HG03135 (cell line): Measurements from ENCODE around the gene TOX2.

Experiments used
- ATAC-seq: cut with Tn5 transposase; IDR thresholded peaks from one replicate; pipeline ENCODE4 v1.9.1; 2021; ENCODE audit warnings: mild to moderate bottlenecking, moderate library complexity; ENCODE audit not compliant: unreplicated experiment

Gene TOX2

GRCh38 chr20:44073011-44073674 lies 158.5 kb downstream of the TOX2 start:
- no peak for ATAC-seq

- ATAC-seq, result no peak
Observed at GRCh38 chr20:44073675-44074071, 159.0 kb downstream of the TOX2 start.

- ATAC-seq, result no peak
Observed at GRCh38 chr20:44074252-44075151, 159.8 kb downstream of the TOX2 start.

- ATAC-seq, result no peak
Observed at GRCh38 chr20:44075191-44075949, 160.7 kb downstream of the TOX2 start.

- no peak for ATAC-seq
Observed at GRCh38 chr20:44075950-44076232, 161.2 kb downstream of the TOX2 start.

GRCh38 chr20:44079291-44079690 lies 164.6 kb downstream of the TOX2 start:
- no peak for ATAC-seq

- ATAC-seq, result no peak
Observed at GRCh38 chr20:44080064-44080463, 165.4 kb downstream of the TOX2 start.

- ATAC-seq, result peak; percentile 80
Observed at GRCh38 chr20:44080646-44081267, 166.1 kb downstream of the TOX2 start.

GRCh38 chr20:44081476-44081875 lies 166.8 kb downstream of the TOX2 start:
- ATAC-seq, result no peak

GRCh38 chr20:44081888-44082287 lies 167.2 kb downstream of the TOX2 start:
- ATAC-seq, result no peak

GRCh38 chr20:44083220-44083933 lies 168.7 kb downstream of the TOX2 start:
- ATAC-seq, result no peak

- ATAC-seq, result no peak
Observed at GRCh38 chr20:44084439-44084838, 169.8 kb downstream of the TOX2 start.

GRCh38 chr20:44084891-44085290 lies 170.2 kb downstream of the TOX2 start:
- ATAC-seq, result no peak

GRCh38 chr20:44085616-44086434 lies 171.2 kb downstream of the TOX2 start:
- ATAC-seq, result no peak

- no peak for ATAC-seq
Observed at GRCh38 chr20:44087051-44087856, 172.6 kb downstream of the TOX2 start.

GRCh38 chr20:44087857-44088120 lies 173.1 kb downstream of the TOX2 start:
- no peak for ATAC-seq

- ATAC-seq, result no peak
Observed at GRCh38 chr20:44089987-44090674, 175.5 kb downstream of the TOX2 start.

GRCh38 chr20:44091026-44091425 lies 176.4 kb downstream of the TOX2 start:
- no peak for ATAC-seq
